Stomach (tissue), 4 donors: ENCODE measurements around the gene COL23A1.

Source experiments
- CTCF ChIP-seq, 7 experiments: fragments of 450-650 bp in 4 of 7; fragments of 200-600 bp in 3 of 7; sonication (generic) in 3 of 7; IDR thresholded peaks; one replicate each; pipeline ENCODE4 v1.5.1; 2016 to 2019; ENCODE audit warnings: antibody characterized with exemption in 7 of 7, control low read depth in 2 of 7, mild to moderate bottlenecking in 1 of 7
- POLR2AphosphoS5 ChIP-seq, 3 donors: sonication (generic); formaldehyde crosslinking; IDR thresholded peaks; one replicate each; pipeline ENCODE4 v1.6.1; 2016; ENCODE audit warnings: antibody characterized with exemption in 3 of 3

DNA sequence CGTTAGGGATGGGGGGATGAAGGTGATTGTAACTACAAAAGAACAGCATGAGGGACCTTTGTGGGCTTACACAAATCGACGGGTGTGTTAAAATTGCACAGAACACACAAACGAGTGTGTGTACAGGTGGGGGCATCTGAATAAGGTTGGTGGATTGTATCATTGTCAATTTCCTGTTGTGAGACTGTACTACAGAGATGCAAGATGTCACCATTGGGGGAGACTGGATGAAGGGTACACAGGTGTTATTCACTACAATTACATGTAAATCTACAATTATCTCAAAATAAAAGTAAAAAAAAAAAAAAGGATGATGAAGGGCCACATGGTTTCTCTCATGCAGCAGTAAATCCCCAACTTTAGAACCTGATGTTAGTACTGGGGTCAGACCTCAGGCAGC, 326.1 kb downstream of the COL23A1 start:
- TF ChIP-seq CTCF (IDR thresholded peaks at IDR 0.05) (no peak), POLR2AphosphoS5 (IDR thresholded peaks at IDR 0.05) (no peak)
